ENCODE results near the gene RNF151. TPM values are rescaled to one million over a fixed set of nuclear protein-coding genes. Genes with fewer than 3 reads are reported as not detected.

The RNF151 gene
- total and polyA plus RNA-seq, 2 of the 13 experiments (the other 11 are each of a cell fraction or from before 2014, with no cell fraction given): not detected

- TF ChIP-seq HES4 (CRISPR knock-in tag; IDR thresholded peaks at IDR 0.05; ENCODE audit: borderline replicate concordance) (no peak), MXD3 (CRISPR knock-in tag; IDR thresholded peaks at IDR 0.05) (no peak), ZSCAN30 (CRISPR knock-in tag; IDR thresholded peaks at IDR 0.05) (no peak)
Observed at GRCh38 chr16:1929105-1929504, 37.6 kb upstream of the RNF151 start (continued).

- H3K4me3 ChIP-seq (replicated peaks in 1 of 3; ENCODE audit: insufficient read depth in 1 of 3, low read depth in 2 of 3, low read length in 3 of 3): peak overlapping the region; percentile 59 to 73 (median 70)
- peak overlapping the region; percentile 67 for H3K9ac ChIP-seq (ENCODE audit: insufficient read depth, low read depth, low read length)
- peak overlapping the region; percentile 38 for H3K27ac ChIP-seq (ENCODE audit: extremely low read length, insufficient read depth, low read length)
- H2AFZ ChIP-seq (ENCODE audit: low read length): no peak overlapping the region
- no TSS peak for BruUV-seq (replicated peaks)
- H3K27me3 ChIP-seq (ENCODE audit: control insufficient read depth in 1 of 2, insufficient read depth in 2 of 2, low read length in 2 of 2): peaks cover 3 to 6% of the 10 kb centered on the region in 2 experiments; a peak in 2 of 5 replicates
- ChIA-PET CTCF (ENCODE audit: low intra/inter-chr PET ratio, low total read pairs) (interaction anchor here (0.7 to 2.2 kb wide), 5 partner anchors 12 to 117 kb away, joined by 3 to 22 read pairs (median 3); no protein-coding TSS in a partner anchor), POLR2A (interaction anchor here (0.6 to 2.7 kb wide), 12 partner anchors 10 to 147 kb away, joined by 3 to 14 read pairs (median 4); partner anchors contain the start of genes FAHD1, HAGH, MSRB1 and NUBP2)
- no peak for FAIRE-seq
- in situ Hi-C loops (cut with HindIII; ENCODE audit: extremely low pct_ligation_motif_present, low pct_unique_long_range_greater_than_20kb) (no loop called here), intact Hi-C loops (cut with micrococcal nuclease; ENCODE audit: unreplicated experiment) (no loop called here)
- no peaks in the 10 kb centered on the region for H3K36me3 ChIP-seq (replicated peaks in 1 of 2; ENCODE audit: control insufficient read depth in 1 of 2, insufficient read depth in 2 of 2, low read length in 2 of 2)
- H3K79me2 ChIP-seq (ENCODE audit: insufficient read depth, low read length): no peaks in the 10 kb centered on the region
- peak; percentile 56 for ATAC-seq
- peaks cover 73% of the 10 kb centered on the region for H3K4me1 ChIP-seq (ENCODE audit: insufficient read depth, low read length)
- peak; percentile 55 for DNase-seq (ENCODE audit: low spot score)
- no peaks in the 10 kb centered on the region for H4K20me1 ChIP-seq (ENCODE audit: insufficient read depth, low read length)
- H3K4me2 ChIP-seq (ENCODE audit: low read depth, low read length): peak overlapping the region; percentile 78
- 0% methylated on average over 5 of the region's 70 CpGs for WGBS (ENCODE audit: low lambda C conversion rate)
- H3K9me3 ChIP-seq (ENCODE audit: low read length): no peaks in the 10 kb centered on the region
- TF ChIP-seq ARID2 (CRISPR knock-in tag; IDR thresholded peaks at IDR 0.05; ENCODE audit: borderline replicate concordance) (no peak), IRX3 (CRISPR knock-in tag; IDR thresholded peaks at IDR 0.05; ENCODE audit: borderline replicate concordance, low read depth) (peak; percentile 97), ZNF431 (CRISPR knock-in tag; IDR thresholded peaks at IDR 0.05; ENCODE audit: borderline replicate concordance, low read depth) (0 out of 2 replicates have a peak, but pooled peaks have one; percentile 14), ZNF879 (CRISPR knock-in tag; IDR thresholded peaks at IDR 0.05) (no peak), THAP8 (CRISPR knock-in tag; IDR thresholded peaks at IDR 0.05; ENCODE audit: borderline replicate concordance) (no peak), SYNCRIP (IDR thresholded peaks at IDR 0.05; ENCODE audit: insufficient read depth, low read depth, low read length) (no peak), ZNF383 (CRISPR knock-in tag; IDR thresholded peaks at IDR 0.05; ENCODE audit: borderline replicate concordance) (peak; percentile 85; the same call in 1 of the 2 replicates), ELF1 (CRISPR knock-in tag; IDR thresholded peaks at IDR 0.05) (no peak), AGO1 (IDR thresholded peaks at IDR 0.05; ENCODE audit: low read depth, low read length, poor library complexity, severe bottlenecking) (no peak), ZNF468 (CRISPR knock-in tag; IDR thresholded peaks at IDR 0.05) (peak; percentile 88; the same call in 1 of the 2 replicates), ZNF547 (CRISPR knock-in tag; IDR thresholded peaks at IDR 0.05) (peak; percentile 91), HMG20A (CRISPR knock-in tag; IDR thresholded peaks at IDR 0.05; ENCODE audit: borderline replicate concordance) (no peak), ZMYM2 (CRISPR knock-in tag; IDR thresholded peaks at IDR 0.05) (no peak), HHEX (CRISPR knock-in tag; IDR thresholded peaks at IDR 0.05) (no peak), SOX6 (IDR thresholded peaks at IDR 0.05) (no peak), SOX6 (CRISPR knock-in tag; IDR thresholded peaks at IDR 0.05) (no peak), NONO (IDR thresholded peaks at IDR 0.05) (no peak), NONO (CRISPR knock-in tag; conservative IDR thresholded peaks at IDR 0.05) (peak; percentile 90), PITX1 (CRISPR knock-in tag; IDR thresholded peaks at IDR 0.05) (no peak), CC2D1A (CRISPR knock-in tag; IDR thresholded peaks at IDR 0.05) (no peak), MBD4 (IDR thresholded peaks at IDR 0.05; ENCODE audit: borderline replicate concordance, low read length) (no peak), ZSCAN9 (CRISPR knock-in tag; IDR thresholded peaks at IDR 0.05; ENCODE audit: borderline replicate concordance) (no peak)
Observed at GRCh38 chr16:1929578-1930337, 36.9 kb upstream of the RNF151 start.

Measured in HepG2 (cell line).